ENCODE data around the gene SLC2A1. TPM values are rescaled to one million over a fixed set of nuclear protein-coding genes. Genes with fewer than 3 reads are reported as not detected.

Gene SLC2A1
- total RNA-seq, 1 donor from 2014 or later = 506 TPM

DNA sequence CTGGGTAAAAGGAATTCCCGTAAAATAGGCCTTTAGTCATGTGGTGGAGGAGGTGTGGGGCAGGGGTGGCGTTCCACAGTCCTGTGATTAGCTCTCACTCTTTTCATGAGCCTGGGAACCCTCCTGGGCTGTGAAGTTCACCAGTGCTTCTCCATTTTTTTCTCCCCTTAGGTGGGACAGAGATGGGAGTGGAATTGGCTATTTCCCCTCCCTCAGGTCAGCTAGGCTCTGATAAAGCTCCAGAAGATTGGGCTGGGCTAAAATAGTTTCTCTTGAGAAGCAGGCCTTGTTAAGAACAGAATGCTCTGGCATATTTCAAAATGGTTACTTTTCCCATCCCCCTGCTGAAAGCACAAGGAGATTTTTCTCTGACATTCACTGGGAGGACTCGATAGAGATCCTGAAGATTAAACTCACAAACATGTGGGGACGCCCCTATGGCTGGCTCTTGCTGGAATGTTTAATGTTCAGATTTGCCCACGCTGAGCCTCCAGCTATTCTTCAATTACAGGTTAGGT is 33.4 kb upstream of the SLC2A1 start:
- no peaks in the 10 kb centered on the region for H3K27me3 ChIP-seq (ENCODE audit: insufficient read depth, low read length)
- FAIRE-seq (no peak), DNase-seq (ENCODE audit: low read depth) (no peak)
- no peaks in the 10 kb centered on the region for H4K20me1 ChIP-seq (ENCODE audit: insufficient read depth, low read length)
- no peak overlapping the region for H3K27ac Mint-ChIP-seq (ENCODE audit: unreplicated experiment)
- no peak overlapping the region for H3K27ac ChIP-seq (ENCODE audit: low read depth, low read length)
- no peak overlapping the region for H3K4me3 ChIP-seq (ENCODE audit: insufficient read depth, low read depth, low read length)
- TF ChIP-seq EZH2 (IDR thresholded peaks at IDR 0.05; ENCODE audit: insufficient read depth, low read length) = no peak
- TF ChIP-seq, protein P1, sequence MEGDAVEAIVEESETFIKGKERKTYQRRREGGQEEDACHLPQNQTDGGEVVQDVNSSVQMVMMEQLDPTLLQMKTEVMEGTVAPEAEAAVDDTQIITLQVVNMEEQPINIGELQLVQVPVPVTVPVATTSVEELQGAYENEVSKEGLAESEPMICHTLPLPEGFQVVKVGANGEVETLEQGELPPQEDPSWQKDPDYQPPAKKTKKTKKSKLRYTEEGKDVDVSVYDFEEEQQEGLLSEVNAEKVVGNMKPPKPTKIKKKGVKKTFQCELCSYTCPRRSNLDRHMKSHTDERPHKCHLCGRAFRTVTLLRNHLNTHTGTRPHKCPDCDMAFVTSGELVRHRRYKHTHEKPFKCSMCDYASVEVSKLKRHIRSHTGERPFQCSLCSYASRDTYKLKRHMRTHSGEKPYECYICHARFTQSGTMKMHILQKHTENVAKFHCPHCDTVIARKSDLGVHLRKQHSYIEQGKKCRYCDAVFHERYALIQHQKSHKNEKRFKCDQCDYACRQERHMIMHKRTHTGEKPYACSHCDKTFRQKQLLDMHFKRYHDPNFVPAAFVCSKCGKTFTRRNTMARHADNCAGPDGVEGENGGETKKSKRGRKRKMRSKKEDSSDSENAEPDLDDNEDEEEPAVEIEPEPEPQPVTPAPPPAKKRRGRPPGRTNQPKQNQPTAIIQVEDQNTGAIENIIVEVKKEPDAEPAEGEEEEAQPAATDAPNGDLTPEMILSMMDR (IDR thresholded peaks at IDR 0.05; ENCODE audit: insufficient read depth, low read depth, low read length) = no peak
- peaks cover 13% of the 10 kb centered on the region for H3K36me3 Mint-ChIP-seq (ENCODE audit: low read depth, unreplicated experiment)
- H3K79me2 ChIP-seq (ENCODE audit: insufficient read depth, low read length) = no peaks in the 10 kb centered on the region
- no peaks in the 10 kb centered on the region for H3K4me1 ChIP-seq (ENCODE audit: insufficient read depth, low read length)
- H3K4me1 Mint-ChIP-seq (ENCODE audit: low read depth, unreplicated experiment) = no peaks in the 10 kb centered on the region
- H3K9me3 ChIP-seq (ENCODE audit: insufficient read depth, low read depth, low read length) = no peaks in the 10 kb centered on the region
- H3K4me2 ChIP-seq (ENCODE audit: low read length) = no peak overlapping the region
- no peak overlapping the region for H2AFZ ChIP-seq (ENCODE audit: low read depth, low read length)
- H3K9ac ChIP-seq (ENCODE audit: low read length) = no peak overlapping the region
- H3K36me3 ChIP-seq (ENCODE audit: insufficient read depth, low read length) = no peaks in the 10 kb centered on the region
- no peak overlapping the region for H3K4me3 Mint-ChIP-seq (ENCODE audit: unreplicated experiment)
- H3K27me3 Mint-ChIP-seq (ENCODE audit: low read depth, unreplicated experiment) = peaks cover 2% of the 10 kb centered on the region
- peaks cover 1% of the 10 kb centered on the region for H3K9me3 Mint-ChIP-seq (ENCODE audit: unreplicated experiment)

DNA sequence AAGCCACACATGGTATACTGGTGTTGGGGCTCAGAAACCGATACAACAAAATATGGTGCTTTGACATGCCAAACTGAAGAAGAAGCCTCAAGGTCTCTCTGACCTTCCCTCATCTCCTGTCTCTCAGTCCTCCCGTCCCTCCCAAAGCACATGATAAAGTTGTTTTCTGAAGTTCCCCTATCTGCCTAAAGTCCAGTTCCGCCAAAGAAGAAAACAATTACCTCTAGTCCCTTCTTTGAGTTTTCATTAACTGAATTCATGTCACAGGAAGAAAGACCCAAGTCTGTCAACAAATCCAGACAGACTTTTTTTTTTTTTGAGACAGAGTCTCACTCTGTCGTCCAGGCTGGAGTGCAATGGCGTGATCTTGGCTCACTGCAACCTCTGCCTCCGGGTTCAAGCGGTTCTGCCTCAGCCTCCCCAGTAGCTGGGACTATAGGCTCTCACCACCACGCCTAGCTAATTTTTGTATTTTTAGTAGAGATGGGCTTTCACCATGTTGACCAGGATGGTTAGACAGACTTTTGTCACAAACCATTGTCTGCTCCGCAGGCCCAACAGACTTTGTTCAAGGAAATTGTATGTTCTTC is 32.2 kb upstream of the SLC2A1 start:
- TF ChIP-seq EZH2 (IDR thresholded peaks at IDR 0.05; ENCODE audit: insufficient read depth, low read length) = no peak
- TF ChIP-seq, protein P1 (IDR thresholded peaks at IDR 0.05; ENCODE audit: insufficient read depth, low read depth, low read length) = no peak
- peaks cover 1% of the 10 kb centered on the region for H3K9me3 Mint-ChIP-seq (ENCODE audit: unreplicated experiment)
- H3K4me3 ChIP-seq (ENCODE audit: insufficient read depth, low read depth, low read length) = no peak overlapping the region
- no peak overlapping the region for H2AFZ ChIP-seq (ENCODE audit: low read depth, low read length)
- DNase-seq (ENCODE audit: low read depth) = no peak
- H3K27me3 Mint-ChIP-seq (ENCODE audit: low read depth, unreplicated experiment) = peaks cover 2% of the 10 kb centered on the region
- H4K20me1 ChIP-seq (ENCODE audit: insufficient read depth, low read length) = no peaks in the 10 kb centered on the region
- H3K36me3 ChIP-seq (ENCODE audit: insufficient read depth, low read length) = no peaks in the 10 kb centered on the region
- no peak for FAIRE-seq
- H3K4me2 ChIP-seq (ENCODE audit: low read length) = no peak overlapping the region
- no peaks in the 10 kb centered on the region for H3K79me2 ChIP-seq (ENCODE audit: insufficient read depth, low read length)
- H3K36me3 Mint-ChIP-seq (ENCODE audit: low read depth, unreplicated experiment) = peaks cover 9% of the 10 kb centered on the region
- H3K27ac ChIP-seq (ENCODE audit: low read depth, low read length) = no peak overlapping the region
- H3K4me1 Mint-ChIP-seq (ENCODE audit: low read depth, unreplicated experiment) = no peaks in the 10 kb centered on the region
- H3K27me3 ChIP-seq (ENCODE audit: insufficient read depth, low read length) = no peaks in the 10 kb centered on the region
- H3K4me1 ChIP-seq (ENCODE audit: insufficient read depth, low read length) = no peaks in the 10 kb centered on the region
- no peaks in the 10 kb centered on the region for H3K9me3 ChIP-seq (ENCODE audit: insufficient read depth, low read depth, low read length)
- no peak overlapping the region for H3K9ac ChIP-seq (ENCODE audit: low read length)
- no peak overlapping the region for H3K4me3 Mint-ChIP-seq (ENCODE audit: unreplicated experiment)
- H3K27ac Mint-ChIP-seq (ENCODE audit: unreplicated experiment) = no peak overlapping the region

DNA sequence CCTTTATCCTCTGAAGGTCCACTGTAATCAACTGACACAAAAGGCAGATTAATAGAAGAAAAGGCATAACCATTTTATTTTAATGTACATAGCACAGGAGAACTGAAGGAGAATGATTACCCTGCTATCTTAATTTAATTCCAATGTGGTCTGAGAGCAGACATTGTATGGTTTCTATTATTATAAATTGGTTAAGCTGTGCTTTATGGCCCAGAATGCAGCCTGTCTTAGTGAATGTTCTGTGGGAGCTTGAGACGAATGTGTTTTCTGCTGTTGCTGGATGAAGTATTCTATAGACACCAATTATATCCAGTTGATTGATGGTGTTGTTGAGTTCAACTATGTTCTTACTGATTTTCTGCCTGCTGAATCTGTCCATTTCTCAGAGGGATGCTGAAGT is 25.0 kb upstream of the SLC2A1 start:
- no peaks in the 10 kb centered on the region for H3K36me3 ChIP-seq (ENCODE audit: insufficient read depth, low read length)
- TF ChIP-seq, protein P1 (IDR thresholded peaks at IDR 0.05; ENCODE audit: insufficient read depth, low read depth, low read length) = no peak
- no peak for TF ChIP-seq EZH2 (IDR thresholded peaks at IDR 0.05; ENCODE audit: insufficient read depth, low read length)
- no peak overlapping the region for H2AFZ ChIP-seq (ENCODE audit: low read depth, low read length)
- H3K9ac ChIP-seq (ENCODE audit: low read length) = no peak overlapping the region
- H3K79me2 ChIP-seq (ENCODE audit: insufficient read depth, low read length) = no peaks in the 10 kb centered on the region
- H3K27me3 Mint-ChIP-seq (ENCODE audit: low read depth, unreplicated experiment) = peaks cover 2% of the 10 kb centered on the region
- H3K36me3 Mint-ChIP-seq (ENCODE audit: low read depth, unreplicated experiment) = peaks cover 21% of the 10 kb centered on the region
- H3K4me1 Mint-ChIP-seq (ENCODE audit: low read depth, unreplicated experiment) = peaks cover 9% of the 10 kb centered on the region
- no peak overlapping the region for H3K4me2 ChIP-seq (ENCODE audit: low read length)
- peaks cover 6% of the 10 kb centered on the region for H3K4me1 ChIP-seq (ENCODE audit: insufficient read depth, low read length)
- H4K20me1 ChIP-seq (ENCODE audit: insufficient read depth, low read length) = no peaks in the 10 kb centered on the region
- H3K4me3 ChIP-seq (ENCODE audit: insufficient read depth, low read depth, low read length) = no peak overlapping the region
- no peak for DNase-seq (ENCODE audit: low read depth)
- FAIRE-seq = no peak
- no peaks in the 10 kb centered on the region for H3K9me3 ChIP-seq (ENCODE audit: insufficient read depth, low read depth, low read length)
- H3K27ac Mint-ChIP-seq (ENCODE audit: unreplicated experiment) = no peak overlapping the region
- H3K9me3 Mint-ChIP-seq (ENCODE audit: unreplicated experiment) = no peaks in the 10 kb centered on the region
- no peaks in the 10 kb centered on the region for H3K27me3 ChIP-seq (ENCODE audit: insufficient read depth, low read length)
- H3K27ac ChIP-seq (ENCODE audit: low read depth, low read length) = no peak overlapping the region
- no peak overlapping the region for H3K4me3 Mint-ChIP-seq (ENCODE audit: unreplicated experiment)
